ENCODE results near the gene ITGAX. TPM values are rescaled to one million over a fixed set of nuclear protein-coding genes. Genes with fewer than 3 reads are reported as not detected.
A peak's percentile ranks its signal among the peaks of the same experiment; 100 is the strongest.

Gene ITGAX
- total and polyA plus RNA-seq, 10 of the 15 experiments (the other 5 are each of a cell fraction or from before 2014, with no cell fraction given): 1.6 to 37.9 (median 17.9) TPM

DNA sequence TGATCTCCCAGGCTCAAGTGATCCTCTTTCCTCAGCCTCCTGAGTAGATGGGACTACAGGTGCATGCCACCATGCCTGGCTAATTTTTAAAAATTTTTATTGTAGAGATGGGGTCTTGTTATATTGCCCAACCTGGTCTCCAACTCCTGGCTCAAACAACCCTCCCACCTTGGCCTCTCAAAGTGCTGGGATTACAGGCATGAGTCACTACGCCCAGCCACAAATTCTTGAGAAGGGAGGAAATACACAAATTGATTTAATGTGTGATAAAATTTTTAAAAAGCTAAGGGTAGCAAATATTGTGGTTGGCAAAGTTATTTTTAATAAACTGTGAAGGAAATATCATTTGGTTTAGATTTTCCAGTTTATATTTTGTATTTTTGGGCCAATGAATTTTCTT, 47.7 kb downstream of the ITGAX start (continued):
- TF ChIP-seq, protein P1, sequence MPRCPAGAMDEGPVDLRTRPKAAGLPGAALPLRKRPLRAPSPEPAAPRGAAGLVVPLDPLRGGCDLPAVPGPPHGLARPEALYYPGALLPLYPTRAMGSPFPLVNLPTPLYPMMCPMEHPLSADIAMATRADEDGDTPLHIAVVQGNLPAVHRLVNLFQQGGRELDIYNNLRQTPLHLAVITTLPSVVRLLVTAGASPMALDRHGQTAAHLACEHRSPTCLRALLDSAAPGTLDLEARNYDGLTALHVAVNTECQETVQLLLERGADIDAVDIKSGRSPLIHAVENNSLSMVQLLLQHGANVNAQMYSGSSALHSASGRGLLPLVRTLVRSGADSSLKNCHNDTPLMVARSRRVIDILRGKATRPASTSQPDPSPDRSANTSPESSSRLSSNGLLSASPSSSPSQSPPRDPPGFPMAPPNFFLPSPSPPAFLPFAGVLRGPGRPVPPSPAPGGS (IDR thresholded peaks at IDR 0.05; ENCODE audit: borderline replicate concordance, insufficient read depth, low read depth, low read length, poor library complexity, severe bottlenecking): no peak
- TF ChIP-seq ZNF24 (IDR thresholded peaks at IDR 0.05) (no peak), TCF3 (IDR thresholded peaks at IDR 0.05; ENCODE audit: borderline replicate concordance, insufficient read depth, low read depth, low read length) (no peak)

DNA sequence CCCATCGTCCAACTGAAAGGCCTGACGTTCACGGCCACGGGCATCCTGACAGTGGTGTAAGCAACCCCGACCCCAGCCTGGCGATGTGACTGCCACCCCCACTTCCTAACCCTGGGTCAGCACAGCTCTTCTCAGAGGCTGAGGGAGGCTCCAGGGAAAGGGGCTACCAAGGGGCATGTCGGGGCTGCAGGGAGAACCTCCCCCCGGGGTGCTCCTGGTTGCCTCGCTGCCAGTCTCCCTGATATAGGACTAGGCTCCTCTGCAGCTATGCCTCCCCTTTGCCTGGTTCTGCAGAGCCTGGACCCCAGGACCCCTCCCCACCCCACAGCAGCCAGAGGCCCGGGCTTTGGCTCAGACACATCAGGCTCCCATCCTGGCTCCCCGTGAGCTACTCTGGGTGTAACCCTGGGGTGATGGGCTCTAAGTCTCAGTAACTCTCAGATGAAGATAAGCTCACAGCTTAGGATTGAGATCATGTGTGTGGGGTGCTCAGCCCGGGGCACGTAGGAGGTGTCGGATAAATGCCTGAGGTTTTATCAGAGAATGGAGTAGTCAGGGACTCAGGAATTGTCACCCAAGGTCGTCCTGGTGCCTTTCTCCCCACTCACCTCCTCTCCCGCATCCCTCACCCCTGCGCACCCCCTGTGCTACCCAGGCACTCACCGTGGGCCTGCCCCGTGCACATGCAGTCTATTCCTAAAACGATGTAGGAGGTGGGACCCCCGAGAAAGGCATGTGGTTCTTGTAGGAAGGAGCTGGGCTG, 48.8 kb downstream of the ITGAX start:
- Histone ChIP-seq H3K4me3 (no peak overlapping the region), H3K4me2 (ENCODE audit: control insufficient read depth, insufficient read depth) (no peak overlapping the region), H3K4me1 (ENCODE audit: control insufficient read depth, insufficient read depth, low read length) (no peaks in the 10 kb centered on the region), H4K20me1 (ENCODE audit: control insufficient read depth, insufficient read depth) (no peaks in the 10 kb centered on the region), H3K27me3 (replicated peaks in 1 of 2; ENCODE audit: control insufficient read depth in 2 of 2, insufficient read depth in 2 of 2, low read length in 1 of 2) (no peaks in the 10 kb centered on the region), H3K36me3 (ENCODE audit: control insufficient read depth in 2 of 2, insufficient read depth in 2 of 2, low read length in 1 of 2) (no peaks in the 10 kb centered on the region), H3K79me2 (ENCODE audit: control insufficient read depth, insufficient read depth, low read length) (no peaks in the 10 kb centered on the region), H3K9ac (ENCODE audit: control insufficient read depth, insufficient read depth, low read length) (peak overlapping the region; percentile 8; the same call in 1 of the 2 replicates), H3K9me3 (replicated peaks; ENCODE audit: control insufficient read depth, insufficient read depth, low read length) (peaks cover 3% of the 10 kb centered on the region; the same call in 1 of the 3 replicates), H3K27ac (ENCODE audit: control insufficient read depth, insufficient read depth) (no peak overlapping the region), H2AFZ (ENCODE audit: control insufficient read depth, low read depth, low read length) (no peak overlapping the region)
- in situ Hi-C loops (cut with MboI) (no loop called here), intact Hi-C loops (cut with micrococcal nuclease; ENCODE audit: unreplicated experiment) (no loop called here)
- ChIA-PET POLR2A (no interaction called here), CTCF (no interaction called here), SMC1A (ENCODE audit: uncharacterized antibody, unreplicated experiment) (interaction anchor here (1.0 kb wide), 1 partner anchor 41 kb away, joined by 3 read pairs; no protein-coding TSS in a partner anchor), RAD21 (ENCODE audit: unreplicated experiment) (no interaction called here)
- 36% methylated on average over 21 of the region's 21 CpGs for WGBS (ENCODE audit: insufficient coverage, insufficient replicate concordance, low lambda C conversion rate, missing lambda C conversion rate)
- BruUV-seq (replicated peaks): no TSS peak
- DNase-seq (ENCODE audit: low read depth, low spot score): no peak
- no peak for FAIRE-seq
- TF ChIP-seq STAT1 (conservative IDR thresholded peaks at IDR 0.05) (no peak), MTA3 (IDR thresholded peaks at IDR 0.05; ENCODE audit: borderline replicate concordance, low read length) (no peak), RELA (IDR thresholded peaks at IDR 0.05; ENCODE audit: borderline replicate concordance, partially characterized antibody) (no peak)
- TF ChIP-seq, protein P2, sequence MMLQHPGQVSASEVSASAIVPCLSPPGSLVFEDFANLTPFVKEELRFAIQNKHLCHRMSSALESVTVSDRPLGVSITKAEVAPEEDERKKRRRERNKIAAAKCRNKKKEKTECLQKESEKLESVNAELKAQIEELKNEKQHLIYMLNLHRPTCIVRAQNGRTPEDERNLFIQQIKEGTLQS (IDR thresholded peaks at IDR 0.05; ENCODE audit: borderline replicate concordance, extremely low read depth, low read depth, low read length): no peak
- ATAC-seq: no peak

Data from GM12878 (cell line).